Activated CD4-positive, alpha-beta T cell treated with anti-CD3 and anti-CD28 coated beads, Interleukin-2, amount 50 U/mL, for 4 hours (primary cell): Measurements from ENCODE around the gene TLR7.

Source experiments
- DNase-seq, 2 experiments: peaks; one replicate each; pipeline ENCODE4 v3.0.0-alpha.2; 2020

TLR7 gene

GRCh38 chrX:12891915-12892506 lies 25.1 kb downstream of the TLR7 start:
- no peak for DNase-seq

- DNase-seq: no peak
Observed at GRCh38 chrX:12892716-12893115, 25.8 kb downstream of the TLR7 start.

- DNase-seq: peak; percentile 23 to 35
Observed at GRCh38 chrX:12894074-12895030, 27.5 kb downstream of the TLR7 start.

GRCh38 chrX:12895866-12896265 lies 29.0 kb downstream of the TLR7 start:
- no peak for DNase-seq

GRCh38 chrX:12896935-12897334 lies 30.1 kb downstream of the TLR7 start:
- DNase-seq: no peak

- DNase-seq: peak in 1 of 2 experiments; percentile 1
Observed at GRCh38 chrX:12898073-12898472, 31.2 kb downstream of the TLR7 start.

GRCh38 chrX:12899506-12899905 lies 32.6 kb downstream of the TLR7 start:
- DNase-seq: no peak

GRCh38 chrX:12901486-12901885 lies 34.6 kb downstream of the TLR7 start:
- peak; percentile 53 to 61 for DNase-seq

GRCh38 chrX:12903646-12904045 lies 36.8 kb downstream of the TLR7 start:
- no peak for DNase-seq

GRCh38 chrX:12906046-12906761 lies 39.3 kb downstream of the TLR7 start, which contains the start of gene TLR8:
Gene TLR8 (plus strand): TSS chrX:12906620. CDS start chrX:12906707, 87 bp downstream.
- no peak for DNase-seq

GRCh38 chrX:12910423-12911121 lies 43.7 kb downstream of the TLR7 start:
- no peak for DNase-seq

GRCh38 chrX:12911122-12911470 lies 44.2 kb downstream of the TLR7 start:
- DNase-seq: no peak

GRCh38 chrX:12912791-12913482 lies 46.1 kb downstream of the TLR7 start:
- DNase-seq: no peak

- no peak for DNase-seq
Observed at GRCh38 chrX:12917753-12918152, 50.9 kb downstream of the TLR7 start.

GRCh38 chrX:12919051-12919450 lies 52.2 kb downstream of the TLR7 start:
- DNase-seq: no peak

- DNase-seq: no peak
Observed at GRCh38 chrX:12919620-12920019, 52.7 kb downstream of the TLR7 start.

GRCh38 chrX:12920990-12921389 lies 54.1 kb downstream of the TLR7 start:
- no peak for DNase-seq

GRCh38 chrX:12921886-12922598 lies 55.2 kb downstream of the TLR7 start:
- no peak for DNase-seq

GRCh38 chrX:12922599-12922919 lies 55.7 kb downstream of the TLR7 start:
- DNase-seq: no peak

- no peak for DNase-seq
Observed at GRCh38 chrX:12929701-12930100, 62.8 kb downstream of the TLR7 start.

GRCh38 chrX:12930150-12930549 lies 63.3 kb downstream of the TLR7 start:
- DNase-seq: no peak

- no peak for DNase-seq
Observed at GRCh38 chrX:12932244-12932643, 65.4 kb downstream of the TLR7 start.
